Stomach (tissue), 4 donors: ENCODE measurements around the gene KCTD3.

ENCODE experiments used
- CTCF ChIP-seq, 7 experiments: fragments of 450-650 bp in 4 of 7; fragments of 200-600 bp in 3 of 7; sonication (generic) in 3 of 7; IDR thresholded peaks; one replicate each; pipeline ENCODE4 v1.5.1; 2016 to 2019; ENCODE audit warnings: antibody characterized with exemption in 7 of 7, control low read depth in 2 of 7, mild to moderate bottlenecking in 1 of 7
- EP300 ChIP-seq: sonication (generic); formaldehyde crosslinking; IDR thresholded peaks from one replicate; pipeline ENCODE4 v1.6.1; 2017; ENCODE audit warnings: antibody characterized with exemption

DNA sequence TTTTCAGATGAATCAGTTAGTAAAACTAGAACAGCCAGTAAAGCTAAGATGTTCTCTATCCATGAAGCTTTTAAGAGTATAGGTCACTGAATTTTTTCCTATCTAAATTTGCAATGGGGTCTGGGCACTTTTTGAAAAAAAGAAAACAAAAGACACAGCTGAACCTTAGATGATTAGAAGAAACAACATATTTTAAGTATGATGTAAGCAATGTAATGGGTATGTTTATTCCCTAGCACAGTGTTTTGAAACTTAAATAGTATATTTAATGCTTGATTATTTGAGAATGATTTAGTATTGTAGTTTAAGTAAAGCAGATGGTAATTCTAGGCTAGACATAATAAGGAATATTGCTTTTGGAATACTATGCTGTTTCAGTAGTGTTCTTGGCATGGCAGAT, 36.2 kb downstream of the KCTD3 start:
- no peak for TF ChIP-seq CTCF (IDR thresholded peaks at IDR 0.05)
- no peak for TF ChIP-seq EP300
